Left ventricle myocardium inferior (tissue), 1 donor: Measurements from ENCODE around the gene PARK7. TPM values are rescaled to one million over a fixed set of nuclear protein-coding genes. Genes with fewer than 3 reads are reported as not detected.

Experiments used
- DNase-seq: peaks from one replicate; pipeline ENCODE4 v3.0.0-alpha.2; 2020
- H3K27ac ChIP-seq: fragments of 200-600 bp; replicated peaks from 2 replicates; pipeline ENCODE4 v1.8.0; 2021
- H3K27me3 ChIP-seq: fragments of 200-600 bp; 2 replicates; pipeline ENCODE4 v1.8.0; 2021; ENCODE audit warnings: low read depth
- H3K36me3 ChIP-seq: fragments of 200-600 bp; 2 replicates; pipeline ENCODE4 v1.8.0; 2021
- H3K4me1 ChIP-seq: fragments of 200-600 bp; 2 replicates; pipeline ENCODE4 v1.8.0; 2021
- H3K4me3 ChIP-seq: fragments of 200-600 bp; 2 replicates; pipeline ENCODE4 v1.8.0; 2021; ENCODE audit warnings: mild to moderate bottlenecking, moderate library complexity
- H3K9me3 ChIP-seq: fragments of 200-600 bp; replicated peaks from 2 replicates; pipeline ENCODE4 v1.8.0; 2021
- intact Hi-C: fragments of 100-400 bp; cut with micrococcal nuclease; formaldehyde crosslinking; loops from one replicate; pipeline ENCODE4 v1.11.0; 2022
- total RNA-seq: library from RNA; stranded (reverse); fragmentation: NEBNext Ultra II Directional; extraction: Animal tissue kit (Norgen Biotek cat#: 25700); gene quantifications from one replicate; pipeline ENCODE4 v1.2.1, GENCODE V29; 2021
- TF ChIP-seq, protein P1 (sequence below): fragments of 200-600 bp; IDR thresholded peaks from 2 replicates; pipeline ENCODE4 v1.8.0; 2021; ENCODE audit warnings: antibody characterized with exemption, mild to moderate bottlenecking, borderline replicate concordance
- donor health status: DM: no; HTN: yes; CAD: no; lungs with severe emphysema.

Gene PARK7
- total RNA-seq, 1 donor from 2014 or later = 329 TPM

DNA sequence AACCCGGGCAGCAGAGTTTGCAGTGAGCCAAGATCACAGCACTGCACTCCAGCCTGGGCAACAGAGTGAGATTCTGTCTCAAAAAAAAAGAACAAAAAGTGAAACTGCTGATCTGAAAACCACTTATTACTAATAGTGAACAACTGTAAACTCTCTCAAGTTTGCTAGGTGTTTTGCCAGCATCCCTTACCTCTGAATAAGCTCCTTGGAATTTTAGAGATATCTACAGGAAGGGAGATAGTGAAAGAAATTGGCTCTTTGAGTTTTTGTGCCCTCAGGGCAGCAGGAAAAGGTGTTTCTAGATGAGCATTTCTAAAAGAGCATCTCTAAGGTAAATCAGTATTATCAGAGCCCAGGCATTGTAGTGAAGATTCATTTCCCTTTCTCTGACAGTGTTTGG is 27.1 kb downstream of the PARK7 start:
- H3K4me3 ChIP-seq = no peak overlapping the region

DNA sequence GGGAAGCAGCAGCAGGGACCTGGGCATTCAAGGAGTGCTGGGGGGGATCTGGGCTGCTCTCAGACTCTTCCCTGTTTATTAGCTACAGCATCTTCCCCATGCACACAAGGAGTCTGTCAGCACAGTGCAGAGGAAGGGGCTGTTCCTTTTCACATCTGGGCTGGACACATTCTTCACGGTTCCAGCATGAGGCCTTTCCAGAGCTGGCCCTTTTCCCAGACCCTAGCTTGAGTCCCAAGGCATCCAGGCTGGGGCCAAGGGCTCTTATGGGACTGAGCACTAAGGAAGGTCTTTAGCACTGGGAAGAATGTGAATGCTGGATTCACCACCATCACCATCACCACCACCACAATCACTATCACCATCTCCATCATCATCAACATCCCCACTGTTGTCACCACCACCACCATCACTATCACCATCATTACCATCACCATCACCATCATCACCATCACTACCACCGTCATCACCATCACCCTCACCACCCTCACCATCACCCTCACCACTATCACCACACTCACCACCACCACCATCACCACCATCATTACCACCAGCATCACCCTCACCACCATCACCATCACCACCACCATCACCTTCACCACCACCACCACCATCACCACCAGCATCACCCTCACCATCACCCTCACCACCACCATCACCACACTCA is 28.4 kb downstream of the PARK7 start:
- Histone ChIP-seq H3K27me3 (no peaks in the 10 kb centered on the region), H3K4me3 (no peak overlapping the region), H3K4me1 (peaks cover 4% of the 10 kb centered on the region), H3K9me3 (no peaks in the 10 kb centered on the region), H3K27ac (no peak overlapping the region), H3K36me3 (peaks cover 20% of the 10 kb centered on the region)
- intact Hi-C loops = no loop called here
- TF ChIP-seq, protein P1, sequence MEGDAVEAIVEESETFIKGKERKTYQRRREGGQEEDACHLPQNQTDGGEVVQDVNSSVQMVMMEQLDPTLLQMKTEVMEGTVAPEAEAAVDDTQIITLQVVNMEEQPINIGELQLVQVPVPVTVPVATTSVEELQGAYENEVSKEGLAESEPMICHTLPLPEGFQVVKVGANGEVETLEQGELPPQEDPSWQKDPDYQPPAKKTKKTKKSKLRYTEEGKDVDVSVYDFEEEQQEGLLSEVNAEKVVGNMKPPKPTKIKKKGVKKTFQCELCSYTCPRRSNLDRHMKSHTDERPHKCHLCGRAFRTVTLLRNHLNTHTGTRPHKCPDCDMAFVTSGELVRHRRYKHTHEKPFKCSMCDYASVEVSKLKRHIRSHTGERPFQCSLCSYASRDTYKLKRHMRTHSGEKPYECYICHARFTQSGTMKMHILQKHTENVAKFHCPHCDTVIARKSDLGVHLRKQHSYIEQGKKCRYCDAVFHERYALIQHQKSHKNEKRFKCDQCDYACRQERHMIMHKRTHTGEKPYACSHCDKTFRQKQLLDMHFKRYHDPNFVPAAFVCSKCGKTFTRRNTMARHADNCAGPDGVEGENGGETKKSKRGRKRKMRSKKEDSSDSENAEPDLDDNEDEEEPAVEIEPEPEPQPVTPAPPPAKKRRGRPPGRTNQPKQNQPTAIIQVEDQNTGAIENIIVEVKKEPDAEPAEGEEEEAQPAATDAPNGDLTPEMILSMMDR = no peak
- no peak for DNase-seq

More for the DNA sequence above, 27.1 kb downstream of the PARK7 start:
- Histone ChIP-seq H3K27ac (no peak overlapping the region), H3K27me3 (no peaks in the 10 kb centered on the region), H3K4me1 (peaks cover 6% of the 10 kb centered on the region), H3K9me3 (no peaks in the 10 kb centered on the region), H3K36me3 (peaks cover 29% of the 10 kb centered on the region)
- intact Hi-C loops = no loop called here
- no peak for DNase-seq
- TF ChIP-seq, protein P1 = no peak

DNA sequence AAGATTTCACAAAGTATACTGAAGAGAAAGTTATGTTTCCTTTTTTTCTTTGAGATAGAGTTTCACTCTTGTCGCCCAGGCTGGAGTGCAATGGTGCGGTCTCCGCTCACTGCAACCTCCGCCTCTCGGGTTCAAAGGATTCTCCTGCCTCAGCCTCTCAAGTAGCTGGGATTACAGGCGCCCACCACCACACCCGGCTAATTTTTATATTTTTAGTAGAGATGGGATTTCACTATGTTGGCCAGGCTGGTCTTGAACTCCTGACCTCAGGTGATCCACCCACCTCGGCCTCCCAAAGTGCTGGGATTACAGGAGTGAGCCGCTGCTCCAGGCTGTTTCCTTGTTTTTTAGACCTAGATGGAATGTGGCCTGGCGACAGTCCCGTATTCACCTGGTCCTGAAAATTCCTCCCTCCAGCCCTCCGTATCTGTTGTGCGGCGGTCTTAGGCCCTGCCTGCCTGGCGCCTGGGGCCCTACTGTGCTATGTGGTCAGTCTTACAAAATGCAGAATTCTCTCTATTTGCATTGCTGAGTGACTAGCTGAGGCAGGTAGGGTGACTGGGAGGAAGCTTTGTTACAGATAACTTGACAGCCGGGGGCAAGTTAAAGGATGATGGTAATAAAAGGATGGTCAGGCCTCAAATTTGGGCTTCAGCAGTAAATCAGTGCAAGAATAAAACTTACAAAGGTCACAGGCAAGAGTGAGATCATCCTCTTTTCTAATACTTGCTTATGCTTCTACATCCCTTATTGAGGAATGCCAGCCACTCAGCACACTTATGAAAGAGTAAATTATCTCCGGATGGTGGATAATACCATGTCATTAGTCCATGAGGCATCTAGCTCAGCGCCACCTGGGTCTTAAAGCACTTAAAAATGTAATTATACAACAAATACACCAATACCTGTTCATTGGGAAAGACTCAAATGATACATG is 30.3 kb downstream of the PARK7 start:
- Histone ChIP-seq H3K27ac (no peak overlapping the region), H3K27me3 (no peaks in the 10 kb centered on the region), H3K4me1 (no peaks in the 10 kb centered on the region), H3K9me3 (no peaks in the 10 kb centered on the region), H3K4me3 (no peak overlapping the region), H3K36me3 (peaks cover under 1% of the 10 kb centered on the region)
- DNase-seq = no peak
- intact Hi-C loops = no loop called here
- TF ChIP-seq, protein P1 = no peak

DNA sequence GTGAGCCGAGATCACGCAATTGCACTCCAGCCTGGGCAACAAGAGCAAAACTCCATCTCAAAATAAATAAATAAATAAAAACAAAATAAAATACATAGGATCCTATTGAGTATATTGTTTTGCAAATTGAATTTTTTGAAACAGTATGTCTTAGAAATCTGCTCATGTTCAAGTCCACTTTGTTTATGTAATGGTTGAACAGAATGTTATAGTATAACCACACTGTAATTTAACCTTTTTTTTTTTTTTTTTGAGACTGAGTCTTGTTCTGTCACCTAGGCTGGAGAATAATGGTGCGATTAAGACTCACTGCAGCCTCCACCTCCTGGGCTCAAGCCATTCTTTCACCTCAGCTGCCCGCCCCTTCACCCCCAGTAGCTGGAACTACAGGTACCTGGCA is 31.4 kb downstream of the PARK7 start:
- Histone ChIP-seq H3K9me3 (no peaks in the 10 kb centered on the region), H3K27me3 (no peaks in the 10 kb centered on the region), H3K36me3 (no peaks in the 10 kb centered on the region), H3K27ac (no peak overlapping the region), H3K4me3 (no peak overlapping the region), H3K4me1 (no peaks in the 10 kb centered on the region)
- TF ChIP-seq, protein P1 = no peak
- intact Hi-C loops = no loop called here
- DNase-seq = no peak

DNA sequence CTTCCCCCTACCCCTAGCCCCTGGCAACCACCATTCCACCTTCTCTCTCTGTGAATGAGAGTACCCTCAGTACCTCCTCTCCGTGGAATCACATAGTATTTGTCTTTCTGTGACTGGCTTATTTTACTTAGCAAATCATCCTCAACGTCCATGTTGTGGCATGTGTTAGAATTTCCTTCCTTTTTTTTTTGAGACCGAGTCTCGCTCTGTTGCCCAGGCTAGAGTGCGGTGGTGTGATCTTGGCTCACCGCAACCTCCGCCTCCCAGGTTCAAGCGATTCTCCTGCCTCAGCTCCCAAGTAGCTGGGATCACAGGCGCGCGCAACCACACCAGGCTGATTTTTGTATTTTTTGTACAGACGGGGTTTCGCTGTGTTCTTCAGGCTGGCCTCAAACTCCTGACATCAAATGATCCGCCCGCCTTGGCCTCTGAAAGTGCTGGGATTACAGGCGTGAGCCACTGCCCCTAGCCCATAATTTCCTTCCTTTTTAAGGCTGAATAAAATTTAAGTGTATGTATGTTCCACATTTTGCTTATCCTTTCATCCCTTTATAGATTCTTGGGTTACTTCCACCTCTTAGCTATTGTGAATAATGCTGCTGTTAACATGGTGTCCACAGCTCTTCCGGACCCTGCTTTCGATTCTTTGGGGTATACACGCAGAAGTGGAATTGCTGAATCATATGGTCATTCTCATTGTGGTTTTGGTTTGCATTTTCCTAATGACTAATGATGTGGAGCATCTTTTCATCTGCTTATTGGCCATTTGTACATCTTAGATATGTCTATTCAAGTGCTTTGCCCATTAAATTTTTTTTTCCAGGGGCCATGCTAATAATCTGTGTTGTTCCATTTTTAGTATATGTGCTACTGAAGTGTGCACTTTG is 32.3 kb downstream of the PARK7 start:
- no peaks in the 10 kb centered on the region for H3K36me3 ChIP-seq
- no peaks in the 10 kb centered on the region for H3K27me3 ChIP-seq
- no peaks in the 10 kb centered on the region for H3K9me3 ChIP-seq
- intact Hi-C loops = no loop called here
- no peak overlapping the region for H3K4me3 ChIP-seq
- TF ChIP-seq, protein P1 = no peak
- no peaks in the 10 kb centered on the region for H3K4me1 ChIP-seq
- no peak overlapping the region for H3K27ac ChIP-seq
- DNase-seq = no peak
